DOHH2 (cell line): ENCODE results near the gene MMP23B.

ENCODE experiments used
- H3F3A ChIP-seq: fragments of 200-600 bp; sonication (generic), shearing (Covaris generic); 2 replicates; pipeline ENCODE4 v1.6.0; 2016; ENCODE audit warnings: antibody characterized with exemption, mild to moderate bottlenecking; ENCODE audit not compliant: control insufficient read depth, insufficient read depth
- H3K27ac ChIP-seq: fragments of 200-600 bp; sonication (generic); 2 replicates; pipeline ENCODE4 v1.5.1; 2014; ENCODE audit warnings: low read depth, mild to moderate bottlenecking, low read length, moderate library complexity
- H3K27me3 ChIP-seq: fragments of 200-600 bp; sonication (generic); 2 replicates; pipeline ENCODE4 v1.6.1; 2014; ENCODE audit warnings: mild to moderate bottlenecking, low read length, mixed read lengths; ENCODE audit not compliant: control insufficient read depth
- H3K36me3 ChIP-seq: fragments of 200-600 bp; sonication (generic); 2 replicates; pipeline ENCODE4 v1.6.1; 2014; ENCODE audit warnings: mild to moderate bottlenecking, low read length, moderate library complexity, mixed read lengths; ENCODE audit not compliant: control insufficient read depth
- H3K4me1 ChIP-seq: fragments of 200-600 bp; sonication (generic); 2 replicates; pipeline ENCODE4 v1.6.1; 2014; ENCODE audit warnings: mild to moderate bottlenecking, low read length, mixed read lengths; ENCODE audit not compliant: control insufficient read depth
- H3K4me2 ChIP-seq: fragments of 200-600 bp; sonication (generic); 2 replicates; pipeline ENCODE4 v1.6.0; 2014; ENCODE audit warnings: mild to moderate bottlenecking, low read length, moderate library complexity
- H3K4me3 ChIP-seq: fragments of 200-600 bp; sonication (generic); 2 replicates; pipeline ENCODE4 v1.5.1; 2014; ENCODE audit warnings: mild to moderate bottlenecking, low read length, mixed read lengths
- H3K79me2 ChIP-seq: fragments of 200-600 bp; sonication (generic); 2 replicates; pipeline ENCODE4 v1.6.1; 2014; ENCODE audit warnings: mild to moderate bottlenecking, low read length, mixed read lengths; ENCODE audit not compliant: control insufficient read depth
- H3K9me2 ChIP-seq: fragments of 200-600 bp; sonication (generic); replicated peaks from 2 replicates; pipeline ENCODE4 v1.6.1; 2014; ENCODE audit warnings: mild to moderate bottlenecking, low read length, mixed read lengths; ENCODE audit not compliant: control insufficient read depth
- H3K9me3 ChIP-seq: fragments of 200-600 bp; sonication (generic); 2 replicates; pipeline ENCODE4 v1.6.1; 2014; ENCODE audit warnings: antibody characterized with exemption, low read length, mixed read lengths; ENCODE audit not compliant: control insufficient read depth, insufficient read depth
- H4K20me1 ChIP-seq: fragments of 200-600 bp; sonication (generic); 2 replicates; pipeline ENCODE4 v1.6.0; 2014; ENCODE audit warnings: low read depth, mild to moderate bottlenecking, antibody characterized with exemption, low read length, moderate library complexity; ENCODE audit not compliant: control insufficient read depth, insufficient read depth
- CTCF ChIP-seq: fragments of 200-600 bp; sonication (generic); IDR thresholded peaks from one replicate; pipeline ENCODE4 v1.5.1; 2014; ENCODE audit warnings: antibody characterized with exemption, mild to moderate bottlenecking, low read depth, low read length; ENCODE audit not compliant: poor library complexity, severe bottlenecking
- EZH2phosphoT487 ChIP-seq: fragments of 200-600 bp; sonication (generic); IDR thresholded peaks from 2 replicates; pipeline ENCODE4 v1.6.1; 2017; ENCODE audit warnings: borderline replicate concordance, mild to moderate bottlenecking, antibody characterized with exemption, low read length, moderate library complexity, mixed read lengths

MMP23B gene

GRCh38 chr1:1617925-1618324 is 14.0 kb upstream of the MMP23B start:
- no peak overlapping the region for H3K4me3 ChIP-seq
- H3F3A ChIP-seq, result no peaks in the 10 kb centered on the region; the same call in 1 of the 2 replicates
- H3K9me2 ChIP-seq, result no peaks in the 10 kb centered on the region
- H3K4me1 ChIP-seq, result peaks cover 23% of the 10 kb centered on the region
- H3K36me3 ChIP-seq, result peaks cover 3% of the 10 kb centered on the region
- peaks cover 7% of the 10 kb centered on the region; the same call in 1 of the 2 replicates for H4K20me1 ChIP-seq
- no peak for TF ChIP-seq EZH2phosphoT487
- TF ChIP-seq CTCF, result no peak
- H3K79me2 ChIP-seq, result peaks cover 25% of the 10 kb centered on the region
- no peaks in the 10 kb centered on the region for H3K9me3 ChIP-seq
- no peak overlapping the region for H3K27ac ChIP-seq
- H3K27me3 ChIP-seq, result no peaks in the 10 kb centered on the region
- H3K4me2 ChIP-seq, result no peak overlapping the region

GRCh38 chr1:1618396-1619068 is 13.4 kb upstream of the MMP23B start:
- Histone ChIP-seq H3K4me1 (peaks cover 23% of the 10 kb centered on the region), H3K36me3 (peaks cover 3% of the 10 kb centered on the region), H4K20me1 (peaks cover 7% of the 10 kb centered on the region; the same call in 1 of the 2 replicates), H3F3A (no peaks in the 10 kb centered on the region; the same call in 1 of the 2 replicates), H3K9me3 (no peaks in the 10 kb centered on the region), H3K79me2 (peaks cover 25% of the 10 kb centered on the region), H3K27me3 (no peaks in the 10 kb centered on the region), H3K4me2 (no peak overlapping the region), H3K9me2 (no peaks in the 10 kb centered on the region), H3K27ac (no peak overlapping the region), H3K4me3 (no peak overlapping the region)
- TF ChIP-seq EZH2phosphoT487 (no peak), CTCF (no peak)

- H3K4me3 ChIP-seq, result no peak overlapping the region
- peaks cover 3% of the 10 kb centered on the region for H3K36me3 ChIP-seq
- no peaks in the 10 kb centered on the region; the same call in 1 of the 2 replicates for H3F3A ChIP-seq
- no peak overlapping the region for H3K4me2 ChIP-seq
- H3K4me1 ChIP-seq, result peaks cover 10% of the 10 kb centered on the region
- TF ChIP-seq EZH2phosphoT487, result no peak
- peak; percentile 46 for TF ChIP-seq CTCF
- H3K79me2 ChIP-seq, result peaks cover 12% of the 10 kb centered on the region
- H3K27me3 ChIP-seq, result no peaks in the 10 kb centered on the region
- H3K9me3 ChIP-seq, result no peaks in the 10 kb centered on the region
- no peak overlapping the region for H3K27ac ChIP-seq
- H4K20me1 ChIP-seq, result peaks cover 7% of the 10 kb centered on the region; the same call in 1 of the 2 replicates
- no peaks in the 10 kb centered on the region for H3K9me2 ChIP-seq
Measured at GRCh38 chr1:1619917-1620361, 12.0 kb upstream of the MMP23B start.
